Astrocyte (in vitro differentiated cells and primary cell): ENCODE results near the gene USP49.

Experiments
- CTCF ChIP-seq: IDR thresholded peaks from 2 replicates; pipeline ENCODE4 v1.5.1; 2011; ENCODE audit warnings: low read depth, mild to moderate bottlenecking, inconsistent platforms, low read length, moderate library complexity; ENCODE audit not compliant: insufficient read depth
- EZH2 ChIP-seq: IDR thresholded peaks from 2 replicates; pipeline ENCODE4 v1.6.1; 2012; ENCODE audit warnings: mild to moderate bottlenecking, low read length, inconsistent platforms; ENCODE audit not compliant: insufficient read depth

GRCh38 chr6:41759905-41760579 lies 135.1 kb downstream of the USP49 start:
- TF ChIP-seq CTCF (no peak), EZH2 (no peak)
